Erythroblast (primary cell): Measurements from ENCODE around the gene EPB41.

Experiments
- GATA1 ChIP-seq: IDR thresholded peaks from 2 replicates; pipeline ENCODE4 v1.6.1; 2011; ENCODE audit warnings: low read depth, mild to moderate bottlenecking, control low read depth, low read length, moderate library complexity
- POLR2A ChIP-seq: IDR thresholded peaks from 2 replicates; pipeline ENCODE4 v1.6.1; 2011; ENCODE audit warnings: mild to moderate bottlenecking, low read length

GRCh38 chr1:28954126-28954726 is 39.9 kb downstream of the EPB41 start:
- TF ChIP-seq POLR2A: no peak
- no peak for TF ChIP-seq GATA1
